Cerebellar cortex (tissue), 1 donor: Measurements from ENCODE around the gene TRIM47.

Experiments used
- DNase-seq: peaks from one replicate; pipeline ENCODE4 v3.0.0-alpha.2; 2015; ENCODE audit warnings: low spot score

Gene TRIM47, protein sequence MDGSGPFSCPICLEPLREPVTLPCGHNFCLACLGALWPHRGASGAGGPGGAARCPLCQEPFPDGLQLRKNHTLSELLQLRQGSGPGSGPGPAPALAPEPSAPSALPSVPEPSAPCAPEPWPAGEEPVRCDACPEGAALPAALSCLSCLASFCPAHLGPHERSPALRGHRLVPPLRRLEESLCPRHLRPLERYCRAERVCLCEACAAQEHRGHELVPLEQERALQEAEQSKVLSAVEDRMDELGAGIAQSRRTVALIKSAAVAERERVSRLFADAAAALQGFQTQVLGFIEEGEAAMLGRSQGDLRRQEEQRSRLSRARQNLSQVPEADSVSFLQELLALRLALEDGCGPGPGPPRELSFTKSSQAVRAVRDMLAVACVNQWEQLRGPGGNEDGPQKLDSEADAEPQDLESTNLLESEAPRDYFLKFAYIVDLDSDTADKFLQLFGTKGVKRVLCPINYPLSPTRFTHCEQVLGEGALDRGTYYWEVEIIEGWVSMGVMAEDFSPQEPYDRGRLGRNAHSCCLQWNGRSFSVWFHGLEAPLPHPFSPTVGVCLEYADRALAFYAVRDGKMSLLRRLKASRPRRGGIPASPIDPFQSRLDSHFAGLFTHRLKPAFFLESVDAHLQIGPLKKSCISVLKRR

DNA sequence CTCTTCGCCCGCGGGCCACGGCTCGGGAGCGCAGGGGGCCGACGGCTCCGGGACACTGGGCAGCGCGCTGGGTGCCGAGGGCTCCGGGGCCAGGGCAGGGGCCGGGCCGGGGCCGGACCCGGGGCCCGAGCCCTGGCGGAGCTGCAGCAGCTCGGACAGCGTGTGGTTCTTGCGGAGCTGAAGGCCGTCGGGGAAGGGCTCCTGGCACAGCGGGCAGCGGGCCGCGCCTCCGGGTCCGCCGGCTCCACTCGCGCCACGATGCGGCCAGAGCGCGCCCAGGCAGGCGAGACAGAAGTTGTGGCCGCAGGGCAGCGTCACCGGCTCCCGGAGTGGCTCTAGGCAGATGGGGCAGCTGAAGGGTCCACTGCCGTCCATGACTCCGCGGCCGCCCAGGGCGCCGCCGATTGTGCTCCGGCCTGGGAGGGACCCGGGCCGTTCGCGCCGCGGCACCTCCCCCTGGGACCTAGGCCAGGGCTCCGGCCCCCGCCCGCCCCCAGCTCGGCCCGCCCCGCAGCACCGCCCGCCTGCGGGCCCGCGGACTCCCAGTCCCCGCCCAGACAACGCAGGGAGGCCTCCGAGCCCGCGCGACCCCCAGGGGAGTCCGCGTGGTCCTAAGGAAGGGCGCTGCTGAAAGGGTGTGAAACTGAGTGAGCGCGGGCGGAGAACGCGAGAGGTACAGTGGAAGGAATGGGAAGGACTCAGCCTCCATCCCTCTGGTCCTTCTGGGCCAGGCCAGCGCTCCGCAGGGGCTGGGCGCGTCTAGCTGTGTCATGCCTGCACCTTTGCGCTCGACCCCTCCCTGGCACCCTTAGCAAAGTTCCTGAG is at the start of gene TRIM47:
TRIM47 (minus strand) TSS at position 408 of the 825 bp plus-strand sequence; CDS start at position 375, 33 bp downstream.
- no peak for DNase-seq

- peak; percentile 26 for DNase-seq
Observed at GRCh38 chr17:75927286-75927922, 49.0 kb upstream of the TRIM47 start.

- no peak for DNase-seq
Observed at GRCh38 chr17:75926456-75926855, 48.1 kb upstream of the TRIM47 start.

- DNase-seq: no peak
Observed at GRCh38 chr17:75925912-75926311, 47.5 kb upstream of the TRIM47 start.

DNA sequence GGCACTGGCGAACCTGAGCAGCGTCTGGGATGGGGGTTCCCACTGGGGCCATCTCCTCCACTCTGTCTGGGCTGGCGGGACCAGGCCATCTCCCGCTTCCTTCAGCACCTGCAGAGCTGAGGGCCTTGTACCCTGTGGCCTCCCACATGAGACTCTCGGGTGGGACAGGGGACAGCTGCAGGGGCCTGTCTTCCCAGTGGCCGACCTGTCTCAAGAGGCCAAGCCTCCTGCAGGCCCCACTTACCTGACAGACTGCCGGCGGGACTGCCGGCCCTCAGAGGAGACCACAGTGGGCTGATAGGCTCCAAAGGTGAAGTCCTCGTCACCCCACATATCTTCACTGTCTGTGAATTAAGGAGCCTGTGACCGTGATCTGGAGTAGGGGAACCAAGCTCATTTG is 46.7 kb upstream of the TRIM47 start:
- DNase-seq: no peak

DNA sequence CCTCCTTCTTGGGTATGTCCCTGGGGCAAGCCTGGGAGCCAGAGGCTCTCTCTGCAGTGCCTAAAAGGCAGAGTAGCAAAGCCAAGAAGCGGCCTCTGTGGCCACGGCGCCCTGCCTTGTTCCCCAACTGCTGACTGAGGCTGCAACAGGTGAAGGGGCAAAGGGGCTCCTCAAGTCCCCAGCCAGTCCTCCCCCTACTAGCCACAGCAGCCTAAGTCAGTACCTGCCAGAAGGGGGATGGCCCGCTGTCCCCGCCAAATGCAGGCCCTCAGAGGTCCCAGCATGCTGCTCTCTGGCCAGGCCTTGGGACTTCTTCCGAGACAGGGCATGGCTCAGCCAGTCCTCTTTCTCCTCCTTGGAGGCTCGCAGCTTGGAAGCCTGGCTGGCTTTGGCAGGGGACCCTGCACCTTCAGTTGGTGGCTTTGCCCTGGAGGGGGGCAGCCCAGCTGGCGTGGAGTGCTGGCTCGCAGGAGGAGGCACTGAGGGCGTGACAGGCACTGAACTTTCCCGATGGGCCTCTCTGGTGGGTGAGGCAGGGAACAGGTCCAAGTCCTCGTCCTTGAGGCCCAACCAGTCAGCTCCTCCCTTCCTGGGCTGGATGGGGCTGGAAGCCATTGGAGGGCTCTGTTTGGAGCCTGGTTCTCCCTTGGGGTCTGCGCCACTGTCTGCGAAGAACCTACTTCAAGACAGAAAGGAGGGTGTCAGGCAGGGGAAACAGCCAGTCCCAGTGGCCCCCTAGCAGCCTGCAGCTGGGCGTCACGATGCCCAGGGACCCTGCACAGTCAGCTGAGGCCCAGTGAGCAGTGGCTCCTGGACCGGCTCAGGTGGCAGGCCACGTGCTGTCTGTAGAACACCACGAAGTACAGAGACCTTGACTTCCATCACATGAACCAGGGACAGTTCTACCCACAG is 44.8 kb upstream of the TRIM47 start:
- DNase-seq: no peak

GRCh38 chr17:75922173-75922961 is 44.0 kb upstream of the TRIM47 start:
- DNase-seq: no peak

DNA sequence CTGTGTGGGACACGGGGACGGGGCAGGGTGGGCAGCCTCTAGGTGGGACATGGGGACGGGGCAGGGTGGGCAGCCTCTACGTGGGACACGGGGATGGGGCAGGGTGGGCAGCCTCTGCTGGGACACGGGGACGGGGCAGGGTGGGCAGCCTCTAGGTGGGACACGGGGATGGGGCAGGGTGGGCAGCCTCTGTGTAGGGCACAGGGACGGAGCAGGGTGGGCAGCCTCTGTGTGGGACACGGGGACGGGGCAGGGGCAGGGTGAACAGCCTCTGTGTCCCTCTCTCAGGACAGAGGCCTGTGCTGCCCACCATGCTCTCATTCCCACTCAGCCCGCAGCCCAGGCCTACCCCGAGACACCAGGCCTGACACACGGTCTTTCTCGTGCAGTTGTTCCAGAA is 43.2 kb upstream of the TRIM47 start:
- no peak for DNase-seq

DNA sequence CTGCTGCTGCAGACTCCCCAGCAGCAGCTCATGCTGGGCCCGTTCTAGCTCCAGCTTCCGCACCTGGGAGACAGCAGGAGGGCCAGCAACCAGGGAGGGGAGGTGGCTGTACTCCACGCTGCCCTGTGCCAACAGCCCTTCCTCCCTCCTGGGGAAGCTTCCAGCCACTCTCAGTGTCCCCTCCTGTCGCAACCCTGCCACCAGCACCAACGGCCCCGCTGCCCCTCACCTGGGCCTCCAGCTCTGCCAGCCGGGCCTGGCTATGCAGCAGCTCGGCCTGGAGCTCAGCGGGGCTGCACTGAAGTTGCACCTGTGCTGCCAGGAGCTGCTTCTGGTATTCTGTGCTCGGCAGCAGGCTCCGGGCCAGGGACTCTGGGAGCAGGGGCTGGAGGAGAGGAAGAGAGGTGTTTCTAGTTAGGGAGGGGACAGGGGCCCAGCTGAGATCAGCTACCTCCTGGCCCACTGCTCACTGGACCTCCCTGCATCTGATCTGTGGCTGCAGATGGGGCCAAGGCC is 41.7 kb upstream of the TRIM47 start:
- DNase-seq: peak; percentile 72

GRCh38 chr17:75919611-75920010 is 41.2 kb upstream of the TRIM47 start:
- DNase-seq: no peak

- DNase-seq: no peak
Observed at GRCh38 chr17:75917917-75918445, 39.6 kb upstream of the TRIM47 start.

DNA sequence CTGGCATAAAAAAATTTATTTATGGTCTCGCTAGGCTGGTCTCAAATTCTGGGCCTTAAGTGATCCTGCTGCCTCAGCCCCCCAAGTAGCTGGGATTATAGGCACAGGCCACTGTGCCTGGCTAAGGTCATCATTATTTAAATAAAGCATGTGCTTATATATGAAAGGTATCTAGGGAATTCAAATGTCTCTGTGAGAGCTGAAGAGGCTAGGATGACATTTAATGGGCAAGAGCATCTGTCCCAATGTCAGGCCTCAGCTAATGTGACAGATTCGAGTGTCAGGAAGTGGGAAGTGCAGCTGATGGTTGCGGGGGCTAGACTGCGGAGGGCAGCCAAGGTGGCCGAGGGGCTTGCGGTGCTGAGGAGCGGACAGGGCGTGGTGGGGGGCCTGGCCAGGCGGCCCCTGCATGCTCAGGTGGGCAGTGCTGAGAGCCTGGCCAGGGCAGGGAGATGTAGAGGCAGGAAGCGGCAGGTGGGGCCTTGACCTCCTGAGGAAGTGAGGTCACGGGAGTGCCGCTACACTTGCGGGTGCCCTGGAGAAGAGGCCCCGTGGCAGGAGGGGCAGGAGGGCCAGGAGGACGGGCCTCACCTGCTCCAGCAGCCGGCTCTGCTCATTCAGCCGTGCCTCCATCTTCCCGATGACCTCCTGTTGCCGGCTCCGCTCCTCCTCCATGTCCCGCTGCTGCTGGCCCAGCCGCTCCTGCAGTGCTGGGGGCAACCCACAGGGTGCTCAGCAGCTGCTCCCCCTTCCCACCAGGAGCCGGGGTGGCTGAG is 38.9 kb upstream of the TRIM47 start:
- DNase-seq: no peak

DNA sequence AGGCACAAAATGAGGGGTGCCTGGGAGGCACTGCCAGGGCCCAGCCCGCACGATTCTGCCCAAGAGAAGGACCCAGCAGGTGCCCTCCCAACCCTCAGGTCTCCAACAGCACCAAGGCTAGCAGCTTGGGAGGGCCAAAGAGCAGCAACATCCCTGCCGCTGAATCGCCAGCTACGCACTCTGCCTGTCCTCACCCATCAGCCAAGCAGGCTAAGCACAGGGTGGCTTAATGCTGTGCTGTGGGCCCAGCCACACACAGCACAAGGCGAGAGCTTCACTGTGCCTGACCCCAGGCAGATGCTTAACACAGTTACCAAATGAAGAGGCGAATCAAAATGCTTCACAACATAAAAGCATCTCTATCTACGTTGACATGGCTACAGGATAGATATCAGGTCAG is 36.9 kb upstream of the TRIM47 start:
- DNase-seq: no peak

DNA sequence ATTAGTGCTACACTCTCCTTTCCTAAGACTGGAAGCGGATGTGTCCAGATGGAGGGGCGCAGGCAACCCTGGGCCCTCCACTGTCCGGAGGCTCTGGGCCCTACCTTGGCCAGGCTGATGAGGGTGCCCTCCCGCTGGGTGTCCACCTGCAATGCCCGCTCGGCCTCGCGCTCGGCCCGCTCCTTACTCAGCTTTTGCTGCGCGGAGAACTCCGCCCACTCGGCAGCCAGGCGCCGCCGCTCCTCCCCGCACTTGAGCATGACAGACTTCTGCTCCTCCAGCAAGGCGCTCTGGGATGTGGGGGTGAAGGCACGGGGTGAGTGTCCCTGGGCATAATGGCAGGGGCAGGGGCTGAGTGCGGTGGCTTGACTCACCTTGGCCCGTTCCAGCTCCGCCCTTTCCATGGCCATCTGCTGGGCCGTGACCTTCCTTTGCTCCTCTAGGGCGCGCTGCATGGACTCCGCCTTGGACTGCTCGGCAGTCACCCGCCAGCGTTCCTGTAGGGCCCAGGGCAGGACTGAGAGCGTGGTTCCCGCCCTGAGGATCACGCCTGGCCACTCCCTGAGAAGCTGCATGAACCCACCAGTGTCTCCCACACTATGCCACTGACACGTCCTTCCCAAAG is 36.4 kb upstream of the TRIM47 start:
- no peak for DNase-seq

- no peak for DNase-seq
Observed at GRCh38 chr17:75913537-75914210, 35.3 kb upstream of the TRIM47 start.

- DNase-seq: no peak
Observed at GRCh38 chr17:75910699-75911098, 32.3 kb upstream of the TRIM47 start.

DNA sequence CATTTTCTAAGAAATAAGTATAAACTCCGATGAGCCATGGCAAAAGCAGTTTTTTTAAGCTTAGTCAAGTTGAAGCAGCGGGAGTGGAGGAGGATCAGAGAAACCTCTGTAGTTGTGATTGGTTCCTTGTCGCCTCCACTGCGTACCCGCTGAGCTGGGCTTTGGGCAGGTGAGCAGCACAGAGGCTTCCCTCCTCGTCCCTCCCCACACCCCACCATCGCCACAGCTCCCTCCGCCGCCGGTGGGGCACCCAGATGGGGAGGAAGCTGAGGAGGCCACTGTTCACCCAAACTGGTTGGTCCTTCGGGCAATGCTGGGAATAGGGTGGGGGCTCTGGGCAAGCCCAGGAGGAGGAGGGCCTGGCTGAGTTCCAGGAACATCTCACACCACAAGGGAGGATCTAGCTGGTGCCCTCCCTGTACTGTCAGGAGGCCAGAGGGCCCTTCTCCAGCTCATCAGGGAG is 31.5 kb upstream of the TRIM47 start:
- no peak for DNase-seq
